GM10266 (cell line): ENCODE measurements around the gene FGFR4.

Source experiments
- DNase-seq: peaks from one replicate; pipeline ENCODE4 v3.0.0; 2012; ENCODE audit errors: extremely low spot score
- CTCF ChIP-seq: IDR thresholded peaks from 2 replicates; pipeline ENCODE4 v1.5.1; 2012; ENCODE audit warnings: mild to moderate bottlenecking, low read depth; ENCODE audit not compliant: control insufficient read depth, insufficient read depth; ENCODE audit errors: missing control alignments

Gene FGFR4

GRCh38 chr5:177092178-177093081, 5.7 kb downstream of the FGFR4 start:
- TF ChIP-seq CTCF: no peak
- DNase-seq: no peak

- TF ChIP-seq CTCF: no peak
- no peak for DNase-seq
Observed at GRCh38 chr5:177093082-177093712, 6.5 kb downstream of the FGFR4 start.

GRCh38 chr5:177093803-177094202, 7.1 kb downstream of the FGFR4 start:
- no peak for TF ChIP-seq CTCF
- DNase-seq: no peak

- DNase-seq: no peak
- no peak for TF ChIP-seq CTCF
Observed at GRCh38 chr5:177094224-177095087, 7.7 kb downstream of the FGFR4 start.

- no peak for DNase-seq
- TF ChIP-seq CTCF: no peak
Observed at GRCh38 chr5:177095088-177095669, 8.5 kb downstream of the FGFR4 start.

GRCh38 chr5:177096162-177097015, 9.7 kb downstream of the FGFR4 start:
- TF ChIP-seq CTCF: no peak

More at GRCh38 chr5:177096162-177097015, 9.7 kb downstream of the FGFR4 start:
- DNase-seq: no peak
